Upper lobe of left lung (tissue), 6 donors: ENCODE results near the gene TMC7. TPM values are rescaled to one million over a fixed set of nuclear protein-coding genes. Genes with fewer than 3 reads are reported as not detected.

Experiments
- ATAC-seq, 2 donors: fragments of 200-7000 bp; cut with Tn5 transposase; one replicate each; pipeline ENCODE4 v1.9.1; 2022; ENCODE audit warnings: mild to moderate bottlenecking in 2 of 2, moderate library complexity in 2 of 2; ENCODE audit not compliant: low FRiP score in 2 of 2
- DNase-seq, 2 donors: peaks; one replicate each; pipeline ENCODE4 v3.0.0-alpha.2; 2019 to 2020
- H3K27ac ChIP-seq, 4 donors: fragments of 200-600 bp; sonication (generic); one replicate each; pipeline ENCODE4 v1.5.1; 2016 to 2019
- H3K27me3 ChIP-seq, 4 donors: fragments of 200-600 bp; sonication (generic); one replicate each; pipeline ENCODE4 v1.5.1; 2017 to 2019
- H3K36me3 ChIP-seq, 4 donors: fragments of 200-600 bp; sonication (generic); one replicate each; pipeline ENCODE4 v1.5.1; 2016 to 2019
- H3K4me1 ChIP-seq, 4 donors: fragments of 200-600 bp; sonication (generic); one replicate each; pipeline ENCODE4 v1.5.1; 2018 to 2019
- H3K4me3 ChIP-seq, 4 donors: fragments of 200-600 bp; sonication (generic); one replicate each; pipeline ENCODE4 v1.5.1; 2017 to 2019; ENCODE audit warnings: mild to moderate bottlenecking in 2 of 4, moderate library complexity in 1 of 4
- H3K9me3 ChIP-seq, 4 donors: fragments of 200-600 bp; sonication (generic); one replicate each; pipeline ENCODE4 v1.5.1; 2018 to 2019
- EP300 ChIP-seq, 4 donors: sonication (generic); formaldehyde crosslinking; IDR thresholded peaks; one replicate each; pipeline ENCODE4 v1.5.1; 2017; ENCODE audit warnings: antibody characterized with exemption in 4 of 4, control low read depth in 2 of 4
- POLR2A ChIP-seq, 4 donors: fragments of 450-650 bp; IDR thresholded peaks; one replicate each; pipeline ENCODE4 v1.5.1; 2016 to 2017; ENCODE audit warnings: antibody characterized with exemption in 4 of 4, mild to moderate bottlenecking in 2 of 4
- POLR2AphosphoS5 ChIP-seq, 2 donors: sonication (generic); formaldehyde crosslinking; IDR thresholded peaks; one replicate each; pipeline ENCODE4 v1.5.1; 2017; ENCODE audit warnings: antibody characterized with exemption in 2 of 2
- WGBS, 2 donors: methylation state at CpG; one replicate each; pipeline ENCODE4 v1.1.5; 2017 to 2018; 5-methylcytosine and 5-hydroxymethylcytosine counted together
- total RNA-seq, 6 donors: library from RNA; depleted of rRNA in 4 of 6; stranded (reverse); fragments of >200 nt in 4 of 6; gene quantifications; one replicate each; pipeline versions ENCODE4 v1.1.0 to v1.2.1, GENCODE V29; 2016 to 2021
- TF ChIP-seq, protein P1 (sequence below), 6 experiments: fragments of 450-650 bp in 4 of 6; fragments of 200-600 bp in 2 of 6; sonication (generic) in 2 of 6; IDR thresholded peaks; one replicate each; pipeline ENCODE4 v1.5.1; 2016 to 2019; ENCODE audit warnings: antibody characterized with exemption in 6 of 6
- donor health status: DM: no; HTN: no; CAD: no; lungs with moderate emphysema.
- donor health status: DM: no; HTN: yes; CAD: no; lungs with severe emphysema.

Gene TMC7
- total RNA-seq, 6 donors from 2014 or later, result 4.5 to 11.5 (median 5.9) TPM

DNA sequence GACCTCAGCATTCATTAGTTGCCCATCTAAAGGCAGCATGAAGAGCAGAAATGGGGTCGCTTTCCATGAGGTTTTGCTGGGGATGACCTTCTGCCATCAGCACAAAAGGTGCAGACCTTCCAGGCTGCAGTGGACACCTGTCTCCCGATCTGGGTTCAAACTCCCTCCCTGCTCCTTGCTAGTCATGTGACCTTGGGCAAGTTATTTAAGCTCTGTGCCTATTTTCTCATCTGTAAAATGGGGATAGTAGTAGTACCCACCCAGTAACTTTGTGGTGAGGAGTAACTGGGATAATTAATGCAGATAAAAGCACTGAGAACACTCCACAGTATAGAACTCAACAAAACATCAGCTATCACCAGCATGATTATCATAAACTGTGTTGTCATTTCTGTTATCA lies 62.3 kb downstream of the TMC7 start:
- peaks cover 0 to 7% (median 2%) of the 10 kb centered on the region in 4 donors for H3K36me3 ChIP-seq
- no peak overlapping the region for H3K27ac ChIP-seq
- no peaks in the 10 kb centered on the region for H3K9me3 ChIP-seq
- 95 to 100% methylated on average over 2 of the region's 2 CpGs for WGBS, 2 donors
- H3K4me1 ChIP-seq, result no peaks in the 10 kb centered on the region
- H3K27me3 ChIP-seq, result no peaks in the 10 kb centered on the region
- H3K4me3 ChIP-seq, result no peak overlapping the region
- TF ChIP-seq POLR2A (IDR thresholded peaks at IDR 0.05), result no peak
- no peak for TF ChIP-seq POLR2AphosphoS5 (IDR thresholded peaks at IDR 0.05)
- TF ChIP-seq, protein P1, sequence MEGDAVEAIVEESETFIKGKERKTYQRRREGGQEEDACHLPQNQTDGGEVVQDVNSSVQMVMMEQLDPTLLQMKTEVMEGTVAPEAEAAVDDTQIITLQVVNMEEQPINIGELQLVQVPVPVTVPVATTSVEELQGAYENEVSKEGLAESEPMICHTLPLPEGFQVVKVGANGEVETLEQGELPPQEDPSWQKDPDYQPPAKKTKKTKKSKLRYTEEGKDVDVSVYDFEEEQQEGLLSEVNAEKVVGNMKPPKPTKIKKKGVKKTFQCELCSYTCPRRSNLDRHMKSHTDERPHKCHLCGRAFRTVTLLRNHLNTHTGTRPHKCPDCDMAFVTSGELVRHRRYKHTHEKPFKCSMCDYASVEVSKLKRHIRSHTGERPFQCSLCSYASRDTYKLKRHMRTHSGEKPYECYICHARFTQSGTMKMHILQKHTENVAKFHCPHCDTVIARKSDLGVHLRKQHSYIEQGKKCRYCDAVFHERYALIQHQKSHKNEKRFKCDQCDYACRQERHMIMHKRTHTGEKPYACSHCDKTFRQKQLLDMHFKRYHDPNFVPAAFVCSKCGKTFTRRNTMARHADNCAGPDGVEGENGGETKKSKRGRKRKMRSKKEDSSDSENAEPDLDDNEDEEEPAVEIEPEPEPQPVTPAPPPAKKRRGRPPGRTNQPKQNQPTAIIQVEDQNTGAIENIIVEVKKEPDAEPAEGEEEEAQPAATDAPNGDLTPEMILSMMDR (IDR thresholded peaks at IDR 0.05), result no peak
- no peak for TF ChIP-seq EP300 (IDR thresholded peaks at IDR 0.05)
- ATAC-seq, result no peak
- no peak for DNase-seq

DNA sequence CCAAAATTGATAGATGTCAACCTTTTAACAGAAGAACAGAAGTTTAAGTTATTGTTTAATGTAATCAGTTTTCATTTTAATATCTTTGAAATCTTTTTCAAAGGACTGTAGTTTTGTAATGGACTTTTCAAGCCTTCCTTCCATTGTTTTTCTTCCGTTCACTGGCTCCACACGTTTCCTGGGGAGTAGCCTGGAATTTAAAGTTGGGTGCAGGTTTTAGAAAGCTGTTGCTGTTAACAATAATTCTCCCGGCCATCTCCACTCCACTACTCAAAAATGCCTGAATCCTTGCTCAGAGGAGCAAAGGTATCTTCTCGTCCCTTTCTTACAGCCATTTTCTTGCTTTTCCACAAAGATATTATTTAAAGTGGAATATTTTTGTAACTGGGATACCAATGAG lies 79.0 kb downstream of the TMC7 start:
- no peak for ATAC-seq
- WGBS, 2 donors, result 56 to 70% methylated on average over 4 of the region's 4 CpGs
- peak overlapping the region in 1 of 4 donors; percentile 58 for H3K27ac ChIP-seq

DNA sequence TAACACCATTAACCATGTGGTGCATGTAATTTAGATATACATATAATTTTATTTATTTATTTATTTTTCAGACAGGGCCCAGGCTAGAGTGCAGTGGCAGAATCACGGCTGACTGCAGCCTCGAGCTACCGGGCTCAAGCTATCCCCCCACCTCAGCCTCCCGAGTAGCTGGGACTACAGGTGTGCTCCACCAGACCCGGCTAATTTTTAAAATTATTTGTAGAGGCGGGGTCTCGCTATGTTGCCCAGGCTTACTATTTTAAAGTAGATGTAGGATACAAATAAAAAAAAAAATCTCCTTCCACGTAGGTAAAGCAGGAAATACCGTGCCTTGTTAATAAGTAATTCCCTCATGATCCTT lies 83.2 kb downstream of the TMC7 start:
- no peak for DNase-seq
- Histone ChIP-seq H3K4me1 (peaks cover 10 to 18% (median 15%) of the 10 kb centered on the region in 4 donors), H3K27me3 (no peaks in the 10 kb centered on the region), H3K27ac (peak overlapping the region; percentile 97 to 100 (median 100)), H3K9me3 (no peaks in the 10 kb centered on the region), H3K4me3 (peak overlapping the region in 3 of 4 donors; percentile 69 to 81 (median 70)), H3K36me3 (no peaks in the 10 kb centered on the region)
- TF ChIP-seq POLR2A (IDR thresholded peaks at IDR 0.05), result no peak
- no peak for TF ChIP-seq POLR2AphosphoS5 (IDR thresholded peaks at IDR 0.05)
- no peak for TF ChIP-seq EP300 (IDR thresholded peaks at IDR 0.05)
- TF ChIP-seq, protein P1 (IDR thresholded peaks at IDR 0.05), result no peak
- ATAC-seq, result no peak
- WGBS, 2 donors, result 65 to 68% methylated on average over 9 of the region's 9 CpGs

More for the DNA sequence above, 79.0 kb downstream of the TMC7 start:
- no peaks in the 10 kb centered on the region for H3K9me3 ChIP-seq
- no peak for TF ChIP-seq POLR2A (IDR thresholded peaks at IDR 0.05)
- no peak for TF ChIP-seq POLR2AphosphoS5 (IDR thresholded peaks at IDR 0.05)
- TF ChIP-seq EP300 (IDR thresholded peaks at IDR 0.05), result no peak
- TF ChIP-seq, protein P1 (IDR thresholded peaks at IDR 0.05), result no peak
- no peak for DNase-seq
- H3K36me3 ChIP-seq, result peaks cover 0 to 4% (median 2%) of the 10 kb centered on the region in 4 donors
- peaks cover 0 to 3% (median 2%) of the 10 kb centered on the region in 4 donors for H3K4me1 ChIP-seq
- H3K27me3 ChIP-seq, result no peaks in the 10 kb centered on the region
- H3K4me3 ChIP-seq, result no peak overlapping the region

DNA sequence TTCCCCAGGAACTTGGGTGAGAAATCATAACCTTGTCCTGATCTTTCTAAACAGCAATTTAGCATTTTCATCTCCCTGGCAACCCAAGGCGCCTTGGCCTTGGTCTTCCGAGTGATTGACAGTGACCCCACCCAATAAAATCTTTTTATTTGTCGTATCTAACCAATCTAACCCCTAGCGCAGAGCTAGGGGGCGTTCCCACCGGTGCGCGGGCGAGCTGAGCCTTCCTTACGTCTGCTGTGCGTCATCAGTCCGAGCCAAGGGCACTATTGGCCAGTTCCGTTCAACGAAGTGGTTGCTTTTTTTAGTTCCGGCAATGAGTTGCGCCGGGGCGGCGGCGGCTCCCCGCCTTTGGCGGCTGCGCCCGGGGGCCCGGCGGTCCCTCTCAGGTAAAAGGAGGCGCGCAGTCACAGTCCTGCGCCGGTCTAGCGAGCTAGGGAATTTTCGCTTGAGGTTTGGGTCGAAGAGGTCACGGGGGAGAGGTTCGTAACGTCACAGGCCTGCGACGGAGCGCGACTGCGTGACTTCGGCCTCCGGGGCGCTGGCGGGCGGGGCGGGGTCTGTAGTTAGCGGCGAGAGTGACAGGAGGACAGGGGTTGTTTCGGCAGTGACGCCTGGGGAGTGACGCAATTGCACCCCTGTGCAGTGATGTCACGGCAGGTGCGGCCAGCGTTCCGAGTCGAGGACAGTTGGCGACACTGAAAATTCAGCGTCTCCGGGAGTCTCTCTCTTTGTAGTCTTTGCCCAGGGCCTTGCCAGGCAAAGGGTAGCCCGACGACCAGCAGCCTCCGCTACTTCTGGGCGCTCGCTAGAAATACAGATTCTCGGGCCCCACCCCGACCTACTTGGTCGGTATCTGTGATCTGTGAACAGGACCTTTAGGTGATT lies 83.9 kb downstream of the TMC7 start, which contains the start of gene COQ7:
Gene COQ7 (plus strand): TSS at position 266 of the 888 bp plus-strand sequence. CDS start 51 bp downstream, at position 317.
- no peaks in the 10 kb centered on the region for H3K9me3 ChIP-seq
- TF ChIP-seq, protein P1 (IDR thresholded peaks at IDR 0.05), result peak in 4 of 6 experiments; percentile 8 to 34 (median 21)
- TF ChIP-seq POLR2AphosphoS5 (IDR thresholded peaks at IDR 0.05) (peak; percentile 75 to 77), POLR2A (IDR thresholded peaks at IDR 0.05) (peak in 3 of 4 donors; percentile 53 to 77 (median 57)), EP300 (IDR thresholded peaks at IDR 0.05) (peak in 1 of 4 donors; percentile 47)
- H3K27me3 ChIP-seq, result no peaks in the 10 kb centered on the region
- DNase-seq (peak; percentile 98 to 99), ATAC-seq (peak; percentile 98 to 99)
- WGBS, 2 donors, result 0 to 2% methylated on average over 20 to 47 of the region's 68 CpGs
- peaks cover 10 to 18% (median 15%) of the 10 kb centered on the region in 4 donors for H3K4me1 ChIP-seq
- H3K27ac ChIP-seq, result peak within 1 kb of the TSS; percentile 97 to 100 (median 100)
- H3K4me3 ChIP-seq, result peak within 1 kb of the TSS; percentile 69 to 83 (median 76)
- H3K36me3 ChIP-seq, result peaks cover 0 to 4% (median 2%) of the 10 kb centered on the region in 4 donors
